K562 (cell line): ENCODE measurements around the gene PGM2L1.

Source experiments
- AFF4 ChIP-seq: sonication (generic); formaldehyde crosslinking; IDR thresholded peaks from 2 replicates; pipeline ENCODE4 v1.8.0; 2023; ENCODE audit warnings: mild to moderate bottlenecking, missing genetic modification reagents
- ATF1 ChIP-seq, 2 experiments: fragments of 450-650 bp in 1 of 2; IDR thresholded peaks; 2 replicates each; pipeline ENCODE4 v1.6.1; 2016; ENCODE audit warnings: missing compliant biosample characterization in 1 of 2, missing genetic modification characterization in 1 of 2
- RB1 ChIP-seq: fragments of 450-650 bp; IDR thresholded peaks from 2 replicates; pipeline ENCODE4 v1.6.1; 2017; ENCODE audit warnings: low read depth, mild to moderate bottlenecking
- RFX1 ChIP-seq: fragments of 450-650 bp; IDR thresholded peaks from 2 replicates; pipeline ENCODE4 v1.6.1; 2016; ENCODE audit warnings: mild to moderate bottlenecking, moderate library complexity
- TF ChIP-seq, protein P1 (sequence below): IDR thresholded peaks from 3 replicates; pipeline ENCODE4 v1.6.1; 2011; ENCODE audit warnings: borderline replicate concordance, mild to moderate bottlenecking; ENCODE audit not compliant: insufficient read length, insufficient read depth

- TF ChIP-seq, protein P1, sequence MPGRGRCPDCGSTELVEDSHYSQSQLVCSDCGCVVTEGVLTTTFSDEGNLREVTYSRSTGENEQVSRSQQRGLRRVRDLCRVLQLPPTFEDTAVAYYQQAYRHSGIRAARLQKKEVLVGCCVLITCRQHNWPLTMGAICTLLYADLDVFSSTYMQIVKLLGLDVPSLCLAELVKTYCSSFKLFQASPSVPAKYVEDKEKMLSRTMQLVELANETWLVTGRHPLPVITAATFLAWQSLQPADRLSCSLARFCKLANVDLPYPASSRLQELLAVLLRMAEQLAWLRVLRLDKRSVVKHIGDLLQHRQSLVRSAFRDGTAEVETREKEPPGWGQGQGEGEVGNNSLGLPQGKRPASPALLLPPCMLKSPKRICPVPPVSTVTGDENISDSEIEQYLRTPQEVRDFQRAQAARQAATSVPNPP: no peak
- no peak for TF ChIP-seq RB1
- TF ChIP-seq AFF4: no peak
- no peak for TF ChIP-seq ATF1 (CRISPR knock-in tag; IDR thresholded peaks at IDR 0.05)
- no peak for TF ChIP-seq ATF1 (tag; IDR thresholded peaks at IDR 0.05)
- no peak for TF ChIP-seq RFX1
Observed at GRCh38 chr11:74283580-74284180, 114.6 kb downstream of the PGM2L1 start.
